ENCODE data around the gene CD19.

- TF ChIP-seq POLR2A (IDR thresholded peaks at IDR 0.05) (no peak), EP300 (IDR thresholded peaks at IDR 0.05; ENCODE audit: low read depth) (no peak), POLR2AphosphoS5 (IDR thresholded peaks at IDR 0.05) (no peak)
- TF ChIP-seq, protein P1, sequence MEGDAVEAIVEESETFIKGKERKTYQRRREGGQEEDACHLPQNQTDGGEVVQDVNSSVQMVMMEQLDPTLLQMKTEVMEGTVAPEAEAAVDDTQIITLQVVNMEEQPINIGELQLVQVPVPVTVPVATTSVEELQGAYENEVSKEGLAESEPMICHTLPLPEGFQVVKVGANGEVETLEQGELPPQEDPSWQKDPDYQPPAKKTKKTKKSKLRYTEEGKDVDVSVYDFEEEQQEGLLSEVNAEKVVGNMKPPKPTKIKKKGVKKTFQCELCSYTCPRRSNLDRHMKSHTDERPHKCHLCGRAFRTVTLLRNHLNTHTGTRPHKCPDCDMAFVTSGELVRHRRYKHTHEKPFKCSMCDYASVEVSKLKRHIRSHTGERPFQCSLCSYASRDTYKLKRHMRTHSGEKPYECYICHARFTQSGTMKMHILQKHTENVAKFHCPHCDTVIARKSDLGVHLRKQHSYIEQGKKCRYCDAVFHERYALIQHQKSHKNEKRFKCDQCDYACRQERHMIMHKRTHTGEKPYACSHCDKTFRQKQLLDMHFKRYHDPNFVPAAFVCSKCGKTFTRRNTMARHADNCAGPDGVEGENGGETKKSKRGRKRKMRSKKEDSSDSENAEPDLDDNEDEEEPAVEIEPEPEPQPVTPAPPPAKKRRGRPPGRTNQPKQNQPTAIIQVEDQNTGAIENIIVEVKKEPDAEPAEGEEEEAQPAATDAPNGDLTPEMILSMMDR (IDR thresholded peaks at IDR 0.05): no peak
These were observed 4.0 kb upstream of the CD19 start for GRCh38 chr16:28927815-28928214.

Data from transverse colon (tissue), 4 donors.